PFSK-1 (cell line): Measurements from ENCODE around the gene APH1B.

Experiments
- POLR2AphosphoS5 ChIP-seq: IDR thresholded peaks from 2 replicates; pipeline ENCODE4 v1.6.1; 2012; ENCODE audit warnings: low read depth, mild to moderate bottlenecking, control low read depth, low read length, moderate library complexity
- SIN3A ChIP-seq: IDR thresholded peaks from 2 replicates; pipeline ENCODE4 v1.6.1; 2012; ENCODE audit warnings: mild to moderate bottlenecking, low read length, moderate library complexity, borderline replicate concordance; ENCODE audit not compliant: insufficient read depth
- TAF1 ChIP-seq: IDR thresholded peaks from 2 replicates; pipeline ENCODE4 v1.6.1; 2012; ENCODE audit warnings: low read length, control low read depth, borderline replicate concordance; ENCODE audit not compliant: insufficient read depth
- TF ChIP-seq, protein P1 (sequence below), 2 experiments: IDR thresholded peaks; 2 replicates each; pipeline versions ENCODE4 v1.6.1 to v1.8.0; 2011 to 2012; ENCODE audit warnings: low read depth in 2 of 2, low read length in 2 of 2, control low read depth in 1 of 2, inconsistent platforms in 1 of 2, mild to moderate bottlenecking in 1 of 2, moderate library complexity in 1 of 2; ENCODE audit not compliant: insufficient read depth in 1 of 2

DNA sequence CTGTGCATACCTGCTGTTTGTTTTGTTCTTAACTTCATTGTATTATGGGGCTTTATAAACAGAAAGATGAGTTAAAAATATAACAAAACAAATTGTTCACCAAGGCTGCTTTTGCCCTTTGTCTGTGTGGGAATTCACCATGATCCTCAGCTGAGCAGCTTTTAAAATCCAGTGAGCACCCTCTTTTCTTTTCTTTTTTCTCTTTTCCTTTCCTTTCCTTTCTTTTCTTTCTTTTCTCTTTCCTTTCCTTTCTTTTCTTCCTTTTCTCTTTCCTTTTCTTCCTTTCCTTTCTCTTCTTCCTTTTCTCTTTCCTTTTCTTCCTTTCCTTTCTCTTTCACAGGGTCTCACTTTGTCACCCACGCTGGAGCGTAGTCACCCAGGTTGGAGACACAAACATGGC, 49.7 kb upstream of the APH1B start:
- no peak for TF ChIP-seq SIN3A
- TF ChIP-seq, protein P1, sequence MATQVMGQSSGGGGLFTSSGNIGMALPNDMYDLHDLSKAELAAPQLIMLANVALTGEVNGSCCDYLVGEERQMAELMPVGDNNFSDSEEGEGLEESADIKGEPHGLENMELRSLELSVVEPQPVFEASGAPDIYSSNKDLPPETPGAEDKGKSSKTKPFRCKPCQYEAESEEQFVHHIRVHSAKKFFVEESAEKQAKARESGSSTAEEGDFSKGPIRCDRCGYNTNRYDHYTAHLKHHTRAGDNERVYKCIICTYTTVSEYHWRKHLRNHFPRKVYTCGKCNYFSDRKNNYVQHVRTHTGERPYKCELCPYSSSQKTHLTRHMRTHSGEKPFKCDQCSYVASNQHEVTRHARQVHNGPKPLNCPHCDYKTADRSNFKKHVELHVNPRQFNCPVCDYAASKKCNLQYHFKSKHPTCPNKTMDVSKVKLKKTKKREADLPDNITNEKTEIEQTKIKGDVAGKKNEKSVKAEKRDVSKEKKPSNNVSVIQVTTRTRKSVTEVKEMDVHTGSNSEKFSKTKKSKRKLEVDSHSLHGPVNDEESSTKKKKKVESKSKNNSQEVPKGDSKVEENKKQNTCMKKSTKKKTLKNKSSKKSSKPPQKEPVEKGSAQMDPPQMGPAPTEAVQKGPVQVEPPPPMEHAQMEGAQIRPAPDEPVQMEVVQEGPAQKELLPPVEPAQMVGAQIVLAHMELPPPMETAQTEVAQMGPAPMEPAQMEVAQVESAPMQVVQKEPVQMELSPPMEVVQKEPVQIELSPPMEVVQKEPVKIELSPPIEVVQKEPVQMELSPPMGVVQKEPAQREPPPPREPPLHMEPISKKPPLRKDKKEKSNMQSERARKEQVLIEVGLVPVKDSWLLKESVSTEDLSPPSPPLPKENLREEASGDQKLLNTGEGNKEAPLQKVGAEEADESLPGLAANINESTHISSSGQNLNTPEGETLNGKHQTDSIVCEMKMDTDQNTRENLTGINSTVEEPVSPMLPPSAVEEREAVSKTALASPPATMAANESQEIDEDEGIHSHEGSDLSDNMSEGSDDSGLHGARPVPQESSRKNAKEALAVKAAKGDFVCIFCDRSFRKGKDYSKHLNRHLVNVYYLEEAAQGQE (IDR thresholded peaks at IDR 0.05; ENCODE audit: insufficient read depth in 1 of 2, low read depth in 2 of 2, low read length in 2 of 2), result no peak
- TF ChIP-seq POLR2AphosphoS5, result no peak
- no peak for TF ChIP-seq TAF1
